AML-193 (cell line): Measurements from ENCODE around the gene SOX1.

Experiments
- DNase-seq, 2 experiments: peaks; one replicate each; lab custom pipeline; 2025; lab: John Stamatoyannopoulos, UW

Gene SOX1

GRCh38 chr13:112106478-112107141 lies 39.7 kb downstream of the SOX1 start:
- DNase-seq = no peak

- no peak for DNase-seq
Observed at GRCh38 chr13:112107289-112107688, 40.3 kb downstream of the SOX1 start.

DNA sequence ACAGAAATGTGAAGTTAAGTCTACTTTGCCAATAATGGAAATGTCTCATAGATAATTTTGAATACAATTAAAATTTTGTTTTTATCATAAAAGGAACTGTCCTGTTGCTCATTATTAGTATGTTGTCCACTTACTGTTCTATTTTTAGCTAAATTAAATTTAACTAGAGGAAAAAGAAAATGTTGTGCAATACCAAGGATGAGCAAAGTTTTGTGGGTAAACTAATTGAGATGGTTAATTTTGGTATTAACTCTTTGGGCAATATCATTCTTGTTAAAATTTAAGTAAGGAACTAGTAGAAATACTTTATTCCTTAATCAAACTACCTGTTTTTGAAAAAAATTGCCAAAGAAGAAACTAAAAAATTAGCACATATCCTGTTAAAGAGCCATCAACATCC lies 43.5 kb downstream of the SOX1 start:
- no peak for DNase-seq

- DNase-seq = no peak
Observed at GRCh38 chr13:112111239-112111857, 44.4 kb downstream of the SOX1 start.

DNA sequence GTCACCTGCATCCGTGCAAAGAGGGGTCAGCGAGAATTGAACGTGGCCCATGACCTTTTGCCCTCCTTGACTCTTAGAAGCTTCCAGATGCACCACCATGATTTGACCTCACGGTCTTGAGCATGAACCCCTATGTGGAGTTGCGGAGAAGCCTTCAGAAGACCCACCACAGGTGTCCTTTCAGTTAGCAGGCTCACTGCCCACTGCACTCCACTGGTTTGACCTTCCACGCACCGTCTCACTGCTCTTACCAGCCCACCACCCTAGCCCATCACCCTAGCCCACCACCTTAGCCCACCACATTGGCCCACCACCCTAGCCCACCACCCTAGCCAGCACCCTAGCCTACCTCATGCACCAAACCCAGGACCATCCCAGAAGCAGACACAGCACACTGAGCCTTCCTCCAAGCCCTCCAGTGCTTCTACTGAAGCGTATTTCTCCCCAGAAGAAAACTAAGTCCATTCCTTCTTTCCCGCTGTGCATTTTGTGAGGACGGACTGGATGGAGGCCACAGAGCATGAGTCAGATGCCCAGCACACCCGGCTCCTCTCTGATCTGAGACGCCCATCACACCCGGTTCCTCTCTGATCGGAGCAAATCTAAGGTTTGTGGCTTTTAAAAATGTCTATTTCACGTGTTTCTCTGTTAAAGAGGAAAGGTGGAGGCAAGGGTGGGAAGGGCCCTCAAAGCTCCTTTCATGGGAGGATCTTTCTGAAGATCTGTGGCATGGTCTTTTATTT lies 45.8 kb downstream of the SOX1 start:
- DNase-seq = no peak

GRCh38 chr13:112113348-112113747 lies 46.4 kb downstream of the SOX1 start:
- no peak for DNase-seq

DNA sequence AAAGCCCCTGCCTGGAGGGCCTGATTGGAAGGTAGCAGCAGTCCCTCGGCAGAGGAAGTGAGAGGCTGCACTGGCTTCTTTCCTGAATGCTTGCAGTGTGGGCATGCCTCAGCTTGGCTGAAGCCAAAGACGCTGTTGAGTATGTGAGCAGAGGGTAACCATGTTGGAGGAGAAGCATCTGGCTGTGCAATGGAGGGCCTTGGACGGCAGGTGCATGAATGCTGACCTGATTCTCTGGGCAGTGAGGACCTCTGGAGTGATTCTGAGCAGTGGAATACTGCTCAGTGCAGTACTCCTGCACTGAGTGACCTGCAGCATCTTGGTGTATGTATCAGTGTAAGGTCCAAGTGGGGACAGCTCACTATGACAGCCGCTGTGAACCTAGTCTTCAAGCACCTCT lies 46.9 kb downstream of the SOX1 start:
- no peak for DNase-seq

DNA sequence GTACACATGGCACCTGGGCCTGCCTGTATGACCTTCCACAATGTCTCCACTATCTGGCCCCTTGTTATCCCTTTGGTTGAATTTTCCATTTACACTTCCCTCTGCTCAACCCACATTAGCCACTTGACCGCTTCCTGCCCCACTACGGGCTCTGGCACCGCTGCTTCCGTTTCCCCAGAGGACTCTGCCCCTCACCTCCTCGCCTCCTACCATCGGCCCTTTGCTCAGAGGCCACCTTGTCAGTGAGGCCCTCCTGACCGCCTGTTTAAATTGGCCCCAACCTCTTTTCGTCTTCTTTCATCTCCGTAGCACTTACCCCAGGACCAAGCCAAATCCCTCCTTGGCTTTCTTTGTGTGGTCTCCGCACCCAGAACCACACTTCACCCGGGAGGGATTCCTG lies 47.4 kb downstream of the SOX1 start:
- DNase-seq = no peak

DNA sequence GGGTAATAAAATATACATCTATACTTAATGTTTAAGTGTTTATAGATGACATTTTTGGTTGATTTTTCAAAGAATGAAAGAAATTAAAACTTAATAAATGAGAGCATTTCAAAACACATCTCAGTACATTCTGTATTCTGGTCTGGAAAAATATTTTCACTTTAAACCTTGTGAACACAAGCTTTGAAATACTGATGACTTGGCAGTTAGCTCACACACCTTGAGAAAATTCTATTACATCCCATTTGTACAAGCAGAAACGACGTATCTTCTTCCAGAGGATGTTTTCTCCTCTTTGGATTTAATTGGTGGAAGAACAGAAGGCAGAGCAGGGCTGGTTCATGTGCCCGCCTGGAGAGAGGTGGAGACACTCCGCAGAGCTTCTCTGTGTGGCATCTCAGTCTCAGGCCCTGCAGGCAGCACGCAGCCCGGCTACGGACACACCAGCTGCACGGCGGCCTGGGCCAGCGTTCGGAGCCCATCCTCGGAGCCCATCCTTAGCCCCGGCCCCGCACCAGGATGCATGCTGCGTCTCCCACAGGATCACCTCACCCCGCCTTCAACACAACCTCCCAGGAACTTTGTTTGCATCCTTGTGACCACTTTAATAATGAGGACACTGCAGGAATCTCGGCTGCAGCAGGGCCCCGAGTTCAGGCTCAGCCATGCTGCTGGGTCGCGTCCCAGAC lies 48.6 kb downstream of the SOX1 start:
- DNase-seq = no peak

DNA sequence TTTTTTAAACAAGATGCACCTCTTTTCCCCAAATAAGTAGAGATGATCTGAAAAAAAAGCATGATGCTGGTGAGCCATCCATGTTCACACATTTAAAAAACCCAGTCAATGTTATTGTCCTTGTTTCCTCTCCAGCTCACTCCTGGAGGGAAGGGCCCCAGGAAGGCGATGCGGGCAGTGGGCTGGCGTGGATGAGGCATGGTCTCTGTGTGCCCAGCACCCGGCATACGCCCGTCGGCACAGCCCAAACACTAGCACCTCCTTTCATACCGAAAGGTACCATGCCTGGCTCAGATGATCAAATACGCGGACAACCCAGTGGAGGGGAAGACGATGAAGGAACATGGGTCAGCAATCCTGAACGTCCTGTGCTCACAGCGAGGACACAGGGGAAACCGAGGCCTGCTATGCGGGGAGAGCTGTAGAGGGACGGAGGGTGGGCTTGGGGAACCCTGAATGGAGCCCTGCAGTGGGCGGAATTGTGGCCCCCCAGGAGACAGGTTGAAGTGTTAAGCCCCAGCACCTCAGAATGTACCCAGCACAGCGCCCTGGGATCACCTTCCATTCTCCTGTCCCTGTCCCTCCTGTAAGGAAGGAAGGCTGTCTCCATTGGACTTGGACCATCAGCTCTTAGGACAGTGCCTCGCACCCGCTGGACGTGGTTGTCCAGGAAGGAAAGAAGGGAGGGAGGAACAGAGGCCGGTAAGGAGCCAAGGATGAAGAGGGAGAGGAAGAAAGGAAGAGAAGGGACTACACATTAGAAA lies 49.4 kb downstream of the SOX1 start:
- no peak for DNase-seq

GRCh38 chr13:112117258-112117954 lies 50.5 kb downstream of the SOX1 start:
- DNase-seq = no peak

- no peak for DNase-seq
Observed at GRCh38 chr13:112117955-112118302, 51.0 kb downstream of the SOX1 start.

GRCh38 chr13:112118451-112119064 lies 51.6 kb downstream of the SOX1 start:
- no peak for DNase-seq

GRCh38 chr13:112119192-112120030 lies 52.5 kb downstream of the SOX1 start:
- DNase-seq = no peak

- DNase-seq = no peak
Observed at GRCh38 chr13:112120031-112120373, 53.1 kb downstream of the SOX1 start.
